ENCODE measurements around the gene BBS12.

- TF ChIP-seq CTCF (conservative IDR thresholded peaks at IDR 0.05; ENCODE audit: low read length) = no peak
- TF ChIP-seq EZH2phosphoT487 (IDR thresholded peaks at IDR 0.05; ENCODE audit: borderline replicate concordance) = no peak
These were observed 17.4 kb downstream of the BBS12 start for GRCh38 chr4:122749704-122750454.
